Vagina (tissue), 2 donors: ENCODE measurements around the gene CEBPZ.

Experiments
- CTCF ChIP-seq, 3 experiments: fragments of 450-650 bp in 2 of 3; fragments of 200-600 bp in 1 of 3; sonication (generic) in 1 of 3; IDR thresholded peaks; one replicate each; pipeline ENCODE4 v1.5.1; 2017 to 2019; ENCODE audit warnings: antibody characterized with exemption in 3 of 3, mild to moderate bottlenecking in 2 of 3, moderate library complexity in 2 of 3
- POLR2A ChIP-seq, 2 donors: fragments of 450-650 bp; IDR thresholded peaks; one replicate each; pipeline ENCODE4 v1.6.1; 2017; ENCODE audit warnings: antibody characterized with exemption in 2 of 2, mild to moderate bottlenecking in 2 of 2, moderate library complexity in 2 of 2

- TF ChIP-seq CTCF (IDR thresholded peaks at IDR 0.05), result no peak
- no peak for TF ChIP-seq POLR2A (IDR thresholded peaks at IDR 0.05)
Measured at GRCh38 chr2:37164757-37165156, 66.6 kb downstream of the CEBPZ start.
